NB4 (cell line): ENCODE data around the gene ZNF202.

Source experiments
- POLR2A ChIP-seq: IDR thresholded peaks from 2 replicates; pipeline ENCODE4 v1.6.1; 2011; ENCODE audit warnings: mild to moderate bottlenecking; ENCODE audit not compliant: insufficient read length; ENCODE audit errors: extremely low read depth
- TF ChIP-seq, protein P1 (sequence below): IDR thresholded peaks from one replicate; pipeline ENCODE4 v1.5.1; 2012; ENCODE audit warnings: low read depth, low read length
- TF ChIP-seq, protein P2 (sequence below): IDR thresholded peaks from 2 replicates; pipeline ENCODE4 v1.6.1; 2011; ENCODE audit warnings: low read depth, low read length

DNA sequence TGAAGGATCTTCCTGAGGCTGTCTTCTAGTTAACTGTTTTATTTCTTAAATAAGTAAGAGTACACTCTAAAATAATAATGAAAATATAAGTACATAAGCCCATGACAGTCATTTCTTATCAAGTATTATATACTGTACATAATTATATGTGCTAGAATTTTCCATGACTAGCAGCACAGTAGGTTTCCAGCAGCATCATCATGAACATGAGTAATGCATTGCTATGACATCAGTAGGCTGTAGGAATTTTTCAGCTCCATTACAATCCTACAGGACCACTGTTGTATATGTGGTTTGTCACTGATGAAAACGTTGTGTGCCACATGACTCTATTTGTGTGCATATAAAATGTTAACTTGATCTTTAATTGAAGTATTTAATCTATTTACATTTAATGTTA, 22.0 kb downstream of the ZNF202 start:
- TF ChIP-seq, protein P1, sequence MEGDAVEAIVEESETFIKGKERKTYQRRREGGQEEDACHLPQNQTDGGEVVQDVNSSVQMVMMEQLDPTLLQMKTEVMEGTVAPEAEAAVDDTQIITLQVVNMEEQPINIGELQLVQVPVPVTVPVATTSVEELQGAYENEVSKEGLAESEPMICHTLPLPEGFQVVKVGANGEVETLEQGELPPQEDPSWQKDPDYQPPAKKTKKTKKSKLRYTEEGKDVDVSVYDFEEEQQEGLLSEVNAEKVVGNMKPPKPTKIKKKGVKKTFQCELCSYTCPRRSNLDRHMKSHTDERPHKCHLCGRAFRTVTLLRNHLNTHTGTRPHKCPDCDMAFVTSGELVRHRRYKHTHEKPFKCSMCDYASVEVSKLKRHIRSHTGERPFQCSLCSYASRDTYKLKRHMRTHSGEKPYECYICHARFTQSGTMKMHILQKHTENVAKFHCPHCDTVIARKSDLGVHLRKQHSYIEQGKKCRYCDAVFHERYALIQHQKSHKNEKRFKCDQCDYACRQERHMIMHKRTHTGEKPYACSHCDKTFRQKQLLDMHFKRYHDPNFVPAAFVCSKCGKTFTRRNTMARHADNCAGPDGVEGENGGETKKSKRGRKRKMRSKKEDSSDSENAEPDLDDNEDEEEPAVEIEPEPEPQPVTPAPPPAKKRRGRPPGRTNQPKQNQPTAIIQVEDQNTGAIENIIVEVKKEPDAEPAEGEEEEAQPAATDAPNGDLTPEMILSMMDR: no peak
- no peak for TF ChIP-seq POLR2A
- TF ChIP-seq, protein P2, sequence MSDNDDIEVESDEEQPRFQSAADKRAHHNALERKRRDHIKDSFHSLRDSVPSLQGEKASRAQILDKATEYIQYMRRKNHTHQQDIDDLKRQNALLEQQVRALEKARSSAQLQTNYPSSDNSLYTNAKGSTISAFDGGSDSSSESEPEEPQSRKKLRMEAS: no peak
